Measurements from ENCODE around the gene CYRIA.

GRCh38 chr2:16671760-16672159 lies 6.1 kb upstream of the CYRIA start:
- TF ChIP-seq, protein P1, sequence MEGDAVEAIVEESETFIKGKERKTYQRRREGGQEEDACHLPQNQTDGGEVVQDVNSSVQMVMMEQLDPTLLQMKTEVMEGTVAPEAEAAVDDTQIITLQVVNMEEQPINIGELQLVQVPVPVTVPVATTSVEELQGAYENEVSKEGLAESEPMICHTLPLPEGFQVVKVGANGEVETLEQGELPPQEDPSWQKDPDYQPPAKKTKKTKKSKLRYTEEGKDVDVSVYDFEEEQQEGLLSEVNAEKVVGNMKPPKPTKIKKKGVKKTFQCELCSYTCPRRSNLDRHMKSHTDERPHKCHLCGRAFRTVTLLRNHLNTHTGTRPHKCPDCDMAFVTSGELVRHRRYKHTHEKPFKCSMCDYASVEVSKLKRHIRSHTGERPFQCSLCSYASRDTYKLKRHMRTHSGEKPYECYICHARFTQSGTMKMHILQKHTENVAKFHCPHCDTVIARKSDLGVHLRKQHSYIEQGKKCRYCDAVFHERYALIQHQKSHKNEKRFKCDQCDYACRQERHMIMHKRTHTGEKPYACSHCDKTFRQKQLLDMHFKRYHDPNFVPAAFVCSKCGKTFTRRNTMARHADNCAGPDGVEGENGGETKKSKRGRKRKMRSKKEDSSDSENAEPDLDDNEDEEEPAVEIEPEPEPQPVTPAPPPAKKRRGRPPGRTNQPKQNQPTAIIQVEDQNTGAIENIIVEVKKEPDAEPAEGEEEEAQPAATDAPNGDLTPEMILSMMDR (IDR thresholded peaks at IDR 0.05) = no peak
- TF ChIP-seq POLR2A (IDR thresholded peaks at IDR 0.05) = no peak

Measured in testis (tissue), 2 donors.